Esophagus squamous epithelium (tissue), 4 donors: Measurements from ENCODE around the gene RFC1.

Experiments
- POLR2A ChIP-seq, 4 donors: fragments of 450-650 bp; IDR thresholded peaks; one replicate each; pipeline ENCODE4 v1.6.1; 2017; ENCODE audit warnings: antibody characterized with exemption in 4 of 4, mild to moderate bottlenecking in 4 of 4, moderate library complexity in 3 of 4
- TF ChIP-seq, protein P1 (sequence below), 6 experiments: fragments of 450-650 bp in 4 of 6; fragments of 200-600 bp in 2 of 6; sonication (generic) in 2 of 6; IDR thresholded peaks; one replicate each; pipeline ENCODE4 v1.5.1; 2016 to 2019; ENCODE audit warnings: antibody characterized with exemption in 6 of 6, mild to moderate bottlenecking in 4 of 6, moderate library complexity in 4 of 6

DNA sequence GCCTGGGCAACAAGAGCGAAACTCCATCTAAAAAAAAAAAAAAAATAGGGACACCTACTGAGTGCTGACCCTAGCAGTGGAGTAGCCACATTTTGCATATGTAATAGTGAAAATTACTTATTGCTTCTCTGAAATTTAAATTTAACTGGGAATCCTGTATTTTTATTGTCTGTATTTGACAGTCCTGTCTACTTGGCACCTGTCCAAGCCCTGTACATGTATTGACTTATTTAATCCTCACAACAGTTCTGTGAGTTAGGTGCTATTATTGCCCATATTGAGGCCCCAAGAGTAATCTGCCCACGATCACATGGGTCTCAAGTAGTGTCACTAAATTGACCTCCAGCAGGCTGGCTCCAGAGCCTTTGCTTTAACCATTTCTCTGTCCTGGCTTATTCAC is 102.3 kb downstream of the RFC1 start:
- TF ChIP-seq, protein P1, sequence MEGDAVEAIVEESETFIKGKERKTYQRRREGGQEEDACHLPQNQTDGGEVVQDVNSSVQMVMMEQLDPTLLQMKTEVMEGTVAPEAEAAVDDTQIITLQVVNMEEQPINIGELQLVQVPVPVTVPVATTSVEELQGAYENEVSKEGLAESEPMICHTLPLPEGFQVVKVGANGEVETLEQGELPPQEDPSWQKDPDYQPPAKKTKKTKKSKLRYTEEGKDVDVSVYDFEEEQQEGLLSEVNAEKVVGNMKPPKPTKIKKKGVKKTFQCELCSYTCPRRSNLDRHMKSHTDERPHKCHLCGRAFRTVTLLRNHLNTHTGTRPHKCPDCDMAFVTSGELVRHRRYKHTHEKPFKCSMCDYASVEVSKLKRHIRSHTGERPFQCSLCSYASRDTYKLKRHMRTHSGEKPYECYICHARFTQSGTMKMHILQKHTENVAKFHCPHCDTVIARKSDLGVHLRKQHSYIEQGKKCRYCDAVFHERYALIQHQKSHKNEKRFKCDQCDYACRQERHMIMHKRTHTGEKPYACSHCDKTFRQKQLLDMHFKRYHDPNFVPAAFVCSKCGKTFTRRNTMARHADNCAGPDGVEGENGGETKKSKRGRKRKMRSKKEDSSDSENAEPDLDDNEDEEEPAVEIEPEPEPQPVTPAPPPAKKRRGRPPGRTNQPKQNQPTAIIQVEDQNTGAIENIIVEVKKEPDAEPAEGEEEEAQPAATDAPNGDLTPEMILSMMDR (IDR thresholded peaks at IDR 0.05), result no peak
- TF ChIP-seq POLR2A (IDR thresholded peaks at IDR 0.05), result no peak
